Erythroblast (primary cell): ENCODE data around the gene ZFP92.

Experiments used
- GATA1 ChIP-seq: IDR thresholded peaks from 2 replicates; pipeline ENCODE4 v1.6.1; 2011; ENCODE audit warnings: low read depth, mild to moderate bottlenecking, control low read depth, low read length, moderate library complexity
- POLR2A ChIP-seq: IDR thresholded peaks from 2 replicates; pipeline ENCODE4 v1.6.1; 2011; ENCODE audit warnings: mild to moderate bottlenecking, low read length

DNA sequence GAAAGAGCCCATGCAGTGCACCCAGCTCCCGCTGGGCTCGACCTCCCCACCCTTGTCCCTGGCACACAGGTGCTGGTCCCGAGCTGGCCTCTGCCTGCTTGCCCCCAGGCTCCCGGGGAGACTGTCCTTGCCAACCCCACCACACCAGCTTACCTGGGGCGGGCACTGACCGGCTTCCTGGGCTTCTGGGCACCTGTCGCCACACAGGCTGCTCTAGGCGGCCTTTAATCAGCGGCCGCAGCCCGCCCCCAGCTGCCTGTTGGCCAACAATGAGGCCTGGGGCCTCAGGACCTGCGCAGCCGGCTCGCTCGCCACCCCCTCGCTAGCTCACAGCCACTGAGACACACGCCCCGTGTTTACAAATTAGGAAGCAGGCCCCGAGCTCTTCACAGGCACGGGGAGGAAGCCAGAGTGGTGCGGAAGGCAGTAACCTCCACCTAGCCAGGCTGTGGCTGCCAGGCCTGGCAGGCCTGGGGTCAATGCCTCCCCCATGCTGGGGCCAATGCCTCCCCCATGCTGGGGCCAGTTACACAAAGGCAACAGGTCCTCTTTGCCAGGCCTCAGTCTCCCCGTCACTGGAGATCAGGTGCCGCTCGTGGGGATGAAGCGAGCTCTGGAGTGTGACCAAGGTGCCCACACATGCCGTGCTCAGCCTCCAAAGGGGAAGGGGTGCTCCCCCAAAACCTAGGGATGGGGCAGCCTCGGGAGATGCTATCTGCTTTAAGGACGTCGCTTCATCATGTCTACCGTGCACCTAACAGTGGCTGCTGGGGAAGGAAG lies 34.8 kb downstream of the ZFP92 start, which contains the start of gene TREX2:
- no peak for TF ChIP-seq POLR2A
- TF ChIP-seq GATA1, result no peak
